Measurements from ENCODE around the gene SORL1.

DNA sequence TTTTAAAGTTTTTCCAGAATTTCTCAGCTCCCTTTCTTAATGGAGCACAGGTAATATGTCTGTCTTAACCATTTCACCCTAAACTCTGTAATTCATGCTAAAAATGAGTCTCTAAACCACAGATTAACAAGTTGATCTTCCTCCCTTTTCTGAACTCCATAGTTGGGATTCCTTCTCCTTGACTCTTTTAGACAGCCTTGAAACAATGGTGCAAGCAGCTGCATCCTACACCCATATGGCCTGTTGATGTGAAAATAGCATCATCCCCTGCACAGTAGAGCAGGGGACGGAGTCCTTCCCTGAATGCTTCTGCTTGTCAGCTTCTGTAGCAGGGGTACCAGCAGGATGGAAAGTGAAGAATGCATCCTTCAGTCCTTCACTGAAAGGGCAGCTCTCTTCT lies 193.5 kb downstream of the SORL1 start:
- TF ChIP-seq ZNF384 (IDR thresholded peaks at IDR 0.05) (no peak), FOXM1 (IDR thresholded peaks at IDR 0.05; ENCODE audit: borderline replicate concordance) (no peak), BHLHE40 (IDR thresholded peaks at IDR 0.05; ENCODE audit: borderline replicate concordance) (no peak), FOXA1 (IDR thresholded peaks at IDR 0.05) (no peak), LEF1 (IDR thresholded peaks at IDR 0.05; ENCODE audit: borderline replicate concordance) (no peak), SP1 (IDR thresholded peaks at IDR 0.05) (no peak), NFRKB (IDR thresholded peaks at IDR 0.05) (no peak), ELF4 (IDR thresholded peaks at IDR 0.05) (no peak), TARDBP (IDR thresholded peaks at IDR 0.05) (no peak), SUZ12 (IDR thresholded peaks at IDR 0.05) (no peak), PKNOX1 (IDR thresholded peaks at IDR 0.05) (no peak), FOXK2 (IDR thresholded peaks at IDR 0.05) (no peak), CTBP1 (IDR thresholded peaks at IDR 0.05; ENCODE audit: borderline replicate concordance) (no peak)
